ENCODE measurements around the gene NFATC2.
A peak's percentile ranks its signal among the peaks of the same experiment; 100 is the strongest.
"Not testable (repeated sequence)": the region's sequence is repeated elsewhere in the genome, so short reads cannot be mapped to it uniquely, and the experiment has no call there.

Gene NFATC2

DNA sequence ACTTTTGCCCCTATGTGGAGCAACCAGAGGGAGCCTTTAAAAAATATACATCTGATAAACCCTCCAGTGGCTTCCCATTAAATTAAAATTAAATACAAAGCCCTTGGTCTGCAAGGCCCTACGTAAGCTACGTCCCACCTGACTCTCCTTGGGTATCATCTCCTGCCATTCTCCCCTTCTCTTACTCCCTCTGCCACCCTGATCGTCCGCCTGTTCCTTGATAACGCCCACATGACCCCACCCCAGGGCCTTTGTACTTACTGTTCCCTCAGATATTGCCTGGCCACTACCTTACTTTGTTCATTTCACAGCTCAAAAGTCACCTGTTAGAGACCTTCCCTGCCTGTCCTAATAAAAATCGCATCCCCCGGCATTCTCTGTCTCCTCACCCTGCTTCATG is 5.4 kb upstream of the NFATC2 start:
- TF ChIP-seq, protein P1, sequence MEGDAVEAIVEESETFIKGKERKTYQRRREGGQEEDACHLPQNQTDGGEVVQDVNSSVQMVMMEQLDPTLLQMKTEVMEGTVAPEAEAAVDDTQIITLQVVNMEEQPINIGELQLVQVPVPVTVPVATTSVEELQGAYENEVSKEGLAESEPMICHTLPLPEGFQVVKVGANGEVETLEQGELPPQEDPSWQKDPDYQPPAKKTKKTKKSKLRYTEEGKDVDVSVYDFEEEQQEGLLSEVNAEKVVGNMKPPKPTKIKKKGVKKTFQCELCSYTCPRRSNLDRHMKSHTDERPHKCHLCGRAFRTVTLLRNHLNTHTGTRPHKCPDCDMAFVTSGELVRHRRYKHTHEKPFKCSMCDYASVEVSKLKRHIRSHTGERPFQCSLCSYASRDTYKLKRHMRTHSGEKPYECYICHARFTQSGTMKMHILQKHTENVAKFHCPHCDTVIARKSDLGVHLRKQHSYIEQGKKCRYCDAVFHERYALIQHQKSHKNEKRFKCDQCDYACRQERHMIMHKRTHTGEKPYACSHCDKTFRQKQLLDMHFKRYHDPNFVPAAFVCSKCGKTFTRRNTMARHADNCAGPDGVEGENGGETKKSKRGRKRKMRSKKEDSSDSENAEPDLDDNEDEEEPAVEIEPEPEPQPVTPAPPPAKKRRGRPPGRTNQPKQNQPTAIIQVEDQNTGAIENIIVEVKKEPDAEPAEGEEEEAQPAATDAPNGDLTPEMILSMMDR (IDR thresholded peaks at IDR 0.05; ENCODE audit: extremely low read depth, missing control alignments) = no peak
- DNase-seq (ENCODE audit: low spot score) = no peak

GRCh38 chr20:51545515-51545914 is 3.0 kb upstream of the NFATC2 start:
- TF ChIP-seq, protein P1 (IDR thresholded peaks at IDR 0.05; ENCODE audit: extremely low read depth, missing control alignments) = no peak
- no peak for DNase-seq (ENCODE audit: low spot score)

DNA sequence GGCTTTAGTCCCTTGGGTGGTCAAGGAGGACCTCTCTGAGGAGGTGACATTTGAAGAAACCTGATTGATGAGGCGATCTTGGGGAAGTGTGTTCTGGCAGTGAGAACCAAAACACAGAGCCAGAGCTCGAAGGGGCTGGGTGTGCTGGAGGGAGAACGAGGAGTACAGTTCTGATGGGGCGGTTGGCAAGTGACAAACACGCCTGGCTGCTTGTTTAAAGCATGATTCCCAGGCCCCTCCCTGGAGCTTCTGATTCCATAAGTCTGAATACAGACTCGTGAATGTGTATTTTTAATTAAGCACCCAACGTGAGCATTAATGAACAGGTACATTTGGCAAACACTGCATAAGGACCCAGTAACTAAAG is 886 bp upstream of the NFATC2 start:
- TF ChIP-seq, protein P1 (IDR thresholded peaks at IDR 0.05; ENCODE audit: extremely low read depth, missing control alignments) = no peak
- DNase-seq (ENCODE audit: low spot score) = no peak

GRCh38 chr20:51542033-51542570 is 417 bp downstream of the NFATC2 start:
- DNase-seq (ENCODE audit: low spot score) = peak; percentile 80
- TF ChIP-seq, protein P1 (IDR thresholded peaks at IDR 0.05; ENCODE audit: extremely low read depth, missing control alignments) = peak; percentile 40

DNA sequence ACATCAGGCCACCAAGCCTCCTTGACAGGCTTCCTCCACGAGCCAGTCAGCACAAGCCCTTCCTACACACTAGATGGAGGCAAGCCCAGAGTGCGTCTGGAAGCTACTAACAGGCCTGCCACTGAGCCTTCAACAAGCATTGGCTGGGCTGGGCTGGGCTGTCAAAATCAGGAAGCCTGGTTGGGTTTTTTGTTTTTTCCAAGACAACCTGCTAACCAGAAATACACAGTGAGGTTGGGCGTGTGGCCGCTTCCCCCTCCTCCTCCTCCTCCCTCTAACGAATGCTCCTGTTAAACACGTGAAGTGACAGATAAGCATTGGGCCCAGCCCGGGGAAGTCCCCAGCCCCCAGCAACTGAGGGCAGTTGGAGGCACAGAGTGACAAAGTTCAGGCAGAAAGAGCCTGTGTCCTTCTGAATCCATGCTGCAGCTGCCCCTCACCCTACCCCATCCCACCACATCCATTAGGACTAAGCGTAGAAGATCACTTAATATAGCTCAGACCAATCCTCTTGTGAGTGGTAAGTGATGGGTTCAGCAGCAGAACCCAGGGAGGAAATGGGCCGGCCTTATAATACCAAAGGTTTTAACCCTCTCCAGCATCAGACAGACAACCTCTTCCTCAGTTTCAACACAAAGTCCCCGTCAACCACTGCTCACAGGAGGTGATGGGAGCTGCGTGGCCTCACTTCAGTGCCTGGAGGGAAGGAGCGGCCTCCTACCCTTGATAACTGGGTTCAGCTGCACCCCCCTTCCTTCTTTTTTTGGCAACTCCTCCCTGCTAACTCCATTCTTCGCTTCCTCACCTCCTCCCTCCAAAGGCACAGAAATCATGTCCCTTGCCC is 1.1 kb downstream of the NFATC2 start:
- peak; percentile 72 for DNase-seq (ENCODE audit: low spot score)

DNA sequence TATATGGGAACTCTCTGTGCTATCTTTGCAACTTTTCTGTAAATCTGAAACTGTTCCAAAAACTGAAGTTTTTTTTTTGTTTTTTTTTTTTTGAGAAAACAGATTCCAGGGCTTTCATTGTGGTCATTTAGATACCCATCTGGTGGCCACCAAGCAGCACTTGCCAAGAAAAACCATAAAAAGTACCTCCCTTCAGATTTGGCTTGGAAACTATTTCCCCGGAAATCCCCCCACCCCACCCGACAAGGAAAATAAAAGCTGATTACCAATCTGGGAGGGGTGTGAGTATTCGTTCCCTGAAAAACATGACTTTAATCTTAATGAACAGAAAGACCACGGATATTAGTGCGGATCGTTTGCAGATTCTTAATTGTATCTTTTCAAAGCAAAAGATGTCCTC is 1.9 kb downstream of the NFATC2 start:
- DNase-seq (ENCODE audit: low spot score) = no peak
- TF ChIP-seq, protein P1 (IDR thresholded peaks at IDR 0.05; ENCODE audit: extremely low read depth, missing control alignments) = no peak

More for the DNA sequence above, 1.1 kb downstream of the NFATC2 start:
- TF ChIP-seq, protein P1 (IDR thresholded peaks at IDR 0.05; ENCODE audit: extremely low read depth, missing control alignments) = no peak

- DNase-seq (ENCODE audit: low spot score) = not testable (repeated sequence)
These were observed 2.4 kb downstream of the NFATC2 start for GRCh38 chr20:51540074-51540473.
